Left lung (tissue), 10 donors: ENCODE data around the gene LRRC57. TPM values are rescaled to one million over a fixed set of nuclear protein-coding genes. Genes with fewer than 3 reads are reported as not detected.

Source experiments
- ATAC-seq: fragments of 200-7000 bp; cut with Tn5 transposase; one replicate; pipeline ENCODE4 v1.9.1; 2020; ENCODE audit warnings: moderate library complexity
- DNase-seq, 4 donors: peaks; one replicate each; pipeline ENCODE4 v3.0.0-alpha.2; 2013 to 2020
- H3K27ac ChIP-seq, 2 donors: fragments of 200-600 bp; sonication (generic) in 1 of 2; one replicate each; pipeline versions ENCODE4 v1.5.0 to v1.8.0; 2020 to 2021
- H3K27me3 ChIP-seq, 2 donors: fragments of 200-600 bp; sonication (generic) in 1 of 2; one replicate each; pipeline versions ENCODE4 v1.5.0 to v1.8.0; 2020 to 2021
- H3K36me3 ChIP-seq, 2 donors: fragments of 200-600 bp; sonication (generic) in 1 of 2; one replicate each; pipeline versions ENCODE4 v1.5.0 to v1.8.0; 2020 to 2021
- H3K4me1 ChIP-seq, 2 donors: fragments of 200-600 bp; one replicate each; pipeline ENCODE4 v1.8.0; 2021
- H3K4me3 ChIP-seq, 2 donors: fragments of 200-600 bp; sonication (generic) in 1 of 2; one replicate each; pipeline versions ENCODE4 v1.5.0 to v1.8.0; 2020 to 2021; ENCODE audit warnings: mild to moderate bottlenecking in 1 of 2
- H3K9me3 ChIP-seq, 2 donors: fragments of 200-600 bp; sonication (generic) in 1 of 2; one replicate each; pipeline versions ENCODE4 v1.5.0 to v1.8.0; 2020 to 2021
- intact Hi-C, 2 donors: fragments of 100-400 bp; cut with DNase I; formaldehyde crosslinking; loops; one replicate each; pipeline versions ENCODE4 v1.11.2 to v1.14.2; 2022
- polyA plus RNA-seq, 6 donors: library from polyadenylated mRNA; unstranded; fragments of 120-200 nt; gene quantifications; one replicate each; pipeline ENCODE4 v1.2.1, GENCODE V29; 2013; ENCODE audit not compliant: insufficient read length in 6 of 6
- total RNA-seq, 2 donors: library from RNA; stranded (reverse); fragmentation: NEBNext Ultra II Directional; extraction: Animal tissue kit (Norgen Biotek cat#: 25700); gene quantifications; one replicate each; pipeline ENCODE4 v1.2.1, GENCODE V29; 2021
- TF ChIP-seq, protein P1 (sequence below), 2 donors: fragments of 200-600 bp; sonication (generic) in 1 of 2; IDR thresholded peaks; one replicate each; pipeline versions ENCODE4 v1.5.0 to v1.8.0; 2021; ENCODE audit warnings: antibody characterized with exemption in 2 of 2
- donor health status: DM: no; HTN: yes; CAD: no.
- donor health status: DM: no; HTN: no; CAD: no.

LRRC57 gene
- total and polyA plus RNA-seq, 8 donors: 21.5 to 27.9 (median 23.4) TPM

- peaks cover 0 to 4% of the 10 kb centered on the region in 2 donors for H3K4me1 ChIP-seq
- H3K27me3 ChIP-seq: no peaks in the 10 kb centered on the region
- peak overlapping the region; percentile 40 to 53 for H3K27ac ChIP-seq
- H3K9me3 ChIP-seq: no peaks in the 10 kb centered on the region
- TF ChIP-seq, protein P1, sequence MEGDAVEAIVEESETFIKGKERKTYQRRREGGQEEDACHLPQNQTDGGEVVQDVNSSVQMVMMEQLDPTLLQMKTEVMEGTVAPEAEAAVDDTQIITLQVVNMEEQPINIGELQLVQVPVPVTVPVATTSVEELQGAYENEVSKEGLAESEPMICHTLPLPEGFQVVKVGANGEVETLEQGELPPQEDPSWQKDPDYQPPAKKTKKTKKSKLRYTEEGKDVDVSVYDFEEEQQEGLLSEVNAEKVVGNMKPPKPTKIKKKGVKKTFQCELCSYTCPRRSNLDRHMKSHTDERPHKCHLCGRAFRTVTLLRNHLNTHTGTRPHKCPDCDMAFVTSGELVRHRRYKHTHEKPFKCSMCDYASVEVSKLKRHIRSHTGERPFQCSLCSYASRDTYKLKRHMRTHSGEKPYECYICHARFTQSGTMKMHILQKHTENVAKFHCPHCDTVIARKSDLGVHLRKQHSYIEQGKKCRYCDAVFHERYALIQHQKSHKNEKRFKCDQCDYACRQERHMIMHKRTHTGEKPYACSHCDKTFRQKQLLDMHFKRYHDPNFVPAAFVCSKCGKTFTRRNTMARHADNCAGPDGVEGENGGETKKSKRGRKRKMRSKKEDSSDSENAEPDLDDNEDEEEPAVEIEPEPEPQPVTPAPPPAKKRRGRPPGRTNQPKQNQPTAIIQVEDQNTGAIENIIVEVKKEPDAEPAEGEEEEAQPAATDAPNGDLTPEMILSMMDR (IDR thresholded peaks at IDR 0.05): no peak
- H3K36me3 ChIP-seq: no peaks in the 10 kb centered on the region
- DNase-seq (no peak), ATAC-seq (no peak)
- intact Hi-C loops: no loop called here
- H3K4me3 ChIP-seq: no peak overlapping the region
Observed at GRCh38 chr15:42592716-42593115, 44.1 kb upstream of the LRRC57 start.

DNA sequence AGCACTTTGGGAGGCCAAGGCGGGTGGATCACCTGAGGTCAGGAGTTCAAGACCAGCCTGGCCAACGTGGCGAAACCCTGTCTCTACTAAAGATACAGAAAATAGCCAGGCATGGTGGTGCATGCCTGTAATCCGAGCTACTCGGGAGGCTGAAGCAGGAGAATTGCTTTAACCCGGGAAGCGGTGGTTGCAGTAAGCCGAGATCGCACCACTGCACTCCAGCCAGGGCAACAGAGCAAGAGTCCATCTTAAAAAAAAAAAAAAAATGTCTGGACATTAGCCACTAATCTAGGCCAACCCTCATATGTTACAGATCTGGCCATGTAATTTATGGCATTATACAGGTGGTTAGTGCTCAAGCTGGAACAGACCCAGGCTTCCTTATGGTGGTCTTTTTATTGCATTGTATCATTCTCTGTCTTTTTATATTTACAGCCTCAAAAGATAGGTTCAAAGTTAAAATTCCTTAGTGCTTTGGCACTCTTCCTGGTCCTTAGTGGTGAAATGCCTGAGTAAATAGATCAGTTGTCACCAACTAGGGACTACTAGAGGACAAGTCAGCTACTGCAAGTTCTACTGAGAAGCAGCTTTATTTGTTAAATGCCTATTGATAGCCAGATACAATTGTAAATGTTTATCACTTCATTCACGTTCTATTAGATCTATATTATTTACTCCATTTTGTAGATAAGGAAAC is 42.8 kb upstream of the LRRC57 start:
- H3K4me1 ChIP-seq: peaks cover 0 to 4% of the 10 kb centered on the region in 2 donors
- H3K27ac ChIP-seq: no peak overlapping the region
- peak; percentile 77 for ATAC-seq
- DNase-seq: no peak
- H3K36me3 ChIP-seq: no peaks in the 10 kb centered on the region
- H3K9me3 ChIP-seq: no peaks in the 10 kb centered on the region
- TF ChIP-seq, protein P1 (IDR thresholded peaks at IDR 0.05): peak; percentile 30 to 36
- intact Hi-C loops: no loop called here
- H3K4me3 ChIP-seq: no peak overlapping the region
- H3K27me3 ChIP-seq: no peaks in the 10 kb centered on the region

GRCh38 chr15:42590619-42591237 is 42.1 kb upstream of the LRRC57 start:
- TF ChIP-seq, protein P1 (IDR thresholded peaks at IDR 0.05): no peak
- intact Hi-C loops: no loop called here
- Histone ChIP-seq H3K27ac (no peak overlapping the region), H3K4me1 (peaks cover 0 to 4% of the 10 kb centered on the region in 2 donors), H3K36me3 (no peaks in the 10 kb centered on the region), H3K27me3 (no peaks in the 10 kb centered on the region), H3K9me3 (no peaks in the 10 kb centered on the region), H3K4me3 (no peak overlapping the region)
- ATAC-seq (no peak), DNase-seq (no peak)

DNA sequence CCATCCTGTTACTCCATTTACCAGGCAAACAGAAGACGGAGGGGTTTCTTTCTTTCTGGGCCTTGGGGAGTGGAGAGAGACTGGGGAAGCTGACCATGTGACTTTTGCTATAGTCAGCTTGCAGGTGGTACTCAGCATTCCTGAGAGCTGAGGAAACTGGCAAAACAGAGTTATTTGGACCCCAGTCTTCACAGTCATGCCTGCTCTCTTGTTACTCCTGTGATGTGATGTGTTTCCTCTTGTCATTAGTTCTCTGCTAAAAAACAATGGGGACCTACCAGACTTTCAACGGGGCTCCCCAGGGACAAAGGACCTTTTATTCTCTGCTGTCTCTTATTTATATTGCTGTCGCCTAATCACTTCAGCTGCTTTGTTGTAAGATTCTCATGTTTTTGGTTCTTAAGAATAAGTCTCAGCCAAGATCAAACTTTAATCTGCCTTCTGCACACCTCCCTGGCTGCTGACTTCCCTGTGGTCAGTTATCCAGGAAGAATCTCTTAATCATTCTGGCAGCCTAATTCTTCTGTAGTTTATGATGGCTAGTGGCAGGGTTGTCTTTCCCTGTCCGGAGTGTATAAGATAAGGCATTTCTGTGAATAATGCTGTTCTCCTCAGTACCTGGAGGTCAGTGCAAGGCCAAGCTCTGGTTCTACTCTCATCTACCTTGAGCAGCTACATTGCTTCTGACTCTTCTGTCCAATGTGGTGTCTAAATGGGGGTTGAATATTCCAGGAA is 35.6 kb upstream of the LRRC57 start:
- peaks cover 9 to 31% of the 10 kb centered on the region in 2 donors for H3K4me1 ChIP-seq
- intact Hi-C loops: no loop called here
- peak in 1 of 4 donors; percentile 52 for DNase-seq
- no peak for ATAC-seq
- peak overlapping the region in 1 of 2 donors; percentile 7 for H3K27ac ChIP-seq
- no peaks in the 10 kb centered on the region for H3K9me3 ChIP-seq
- TF ChIP-seq, protein P1 (IDR thresholded peaks at IDR 0.05): no peak
- H3K27me3 ChIP-seq: no peaks in the 10 kb centered on the region
- no peaks in the 10 kb centered on the region for H3K36me3 ChIP-seq
- H3K4me3 ChIP-seq: no peak overlapping the region
